Endothelial cell of umbilical vein (primary cell): ENCODE data around the gene DUSP5. TPM values are rescaled to one million over a fixed set of nuclear protein-coding genes. Genes with fewer than 3 reads are reported as not detected.
A peak's percentile ranks its signal among the peaks of the same experiment; 100 is the strongest.

Experiments used
- BruUV-seq: library from RNA; stranded (reverse); fragments of 400-500 nt; replicated peaks from 2 replicates; lab custom pipeline; 2021; lab: Mats Ljungman, UMichigan
- CTCF ChIA-PET: fragments of 300-600, 350-600 bp; sonication (Branson Sonifier 250); formaldehyde crosslinking; loops from one replicate; lab custom pipeline; 2021; ENCODE audit warnings: antibody characterized with exemption, inconsistent platforms; lab: Charles Lee
- POLR2A ChIA-PET: fragments of 300-600, 350-600 bp; sonication (Branson Sonifier 250); formaldehyde crosslinking; loops from one replicate; lab custom pipeline; 2021; ENCODE audit warnings: antibody characterized with exemption, inconsistent platforms; lab: Charles Lee
- DNase-seq: peaks from one replicate; pipeline ENCODE4 v3.0.0-alpha.2; 2011; ENCODE audit warnings: low read depth, low spot score
- FAIRE-seq: peaks from 2 replicates; lab custom pipeline; 2011; peaks lifted over from hg19 to GRCh38; lab: Jason Lieb, UNC
- H2AFZ ChIP-seq: 2 replicates; pipeline ENCODE4 v1.6.0; 2012; ENCODE audit warnings: low read depth, low read length, control low read depth, inconsistent platforms
- H3K27ac ChIP-seq: 2 replicates; pipeline ENCODE4 v1.5.1; 2011; ENCODE audit warnings: low read depth, mild to moderate bottlenecking, control low read depth, low read length, moderate library complexity; ENCODE audit not compliant: insufficient read depth
- H3K27me3 ChIP-seq, 2 experiments: 2 replicates each; pipeline versions ENCODE4 v1.6.0 to v1.6.1; 2011; ENCODE audit warnings: low read length in 2 of 2, mixed read lengths in 1 of 2; ENCODE audit not compliant: control insufficient read depth in 2 of 2, insufficient read depth in 2 of 2
- H3K36me3 ChIP-seq, 2 experiments: 2 replicates in 1 of 2; 3 replicates in 1 of 2; pipeline ENCODE4 v1.5.1; 2011; ENCODE audit warnings: low read length in 2 of 2, mild to moderate bottlenecking in 1 of 2, moderate library complexity in 1 of 2; ENCODE audit not compliant: control insufficient read depth in 2 of 2, insufficient read depth in 2 of 2; ENCODE audit errors: extremely low read depth in 1 of 2
- H3K4me1 ChIP-seq: 3 replicates; pipeline ENCODE4 v1.5.1; 2011; ENCODE audit warnings: mild to moderate bottlenecking, low read length; ENCODE audit not compliant: control insufficient read depth, insufficient read depth; ENCODE audit errors: extremely low read depth
- H3K4me2 ChIP-seq: 2 replicates; pipeline ENCODE4 v1.6.1; 2011; ENCODE audit warnings: low read length, control low read depth, mixed read lengths; ENCODE audit not compliant: insufficient read depth
- H3K4me3 ChIP-seq, 3 experiments: fragments of 200-600 bp in 1 of 3; sonication (generic), shearing (Covaris generic) in 1 of 3; replicated peaks in 1 of 3; 2 replicates each; pipeline ENCODE4 v1.5.1; 2011 to 2016; ENCODE audit warnings: control low read depth in 3 of 3, low read length in 3 of 3, mild to moderate bottlenecking in 2 of 3, inconsistent platforms in 1 of 3, low read depth in 1 of 3, moderate library complexity in 1 of 3; ENCODE audit not compliant: insufficient read depth in 1 of 3
- H3K79me2 ChIP-seq: 2 replicates; pipeline ENCODE4 v1.6.0; 2012; ENCODE audit warnings: low read length, inconsistent platforms; ENCODE audit not compliant: control insufficient read depth, insufficient read depth
- H3K9ac ChIP-seq: replicated peaks from 2 replicates; pipeline ENCODE3; 2011; ENCODE audit warnings: low read length, control low read depth; ENCODE audit not compliant: insufficient read depth; ENCODE audit errors: extremely low read depth
- H3K9me1 ChIP-seq: replicated peaks from 3 replicates; pipeline ENCODE4 v1.6.0; 2011; ENCODE audit warnings: mild to moderate bottlenecking, low read length; ENCODE audit not compliant: control insufficient read depth, insufficient read depth; ENCODE audit errors: extremely low read depth
- H3K9me3 ChIP-seq: replicated peaks from 2 replicates; pipeline ENCODE4 v1.5.1; 2012; ENCODE audit warnings: low read length, inconsistent platforms; ENCODE audit not compliant: control insufficient read depth, insufficient read depth
- H4K20me1 ChIP-seq: replicated peaks from 2 replicates; pipeline ENCODE3; 2011; ENCODE audit warnings: mild to moderate bottlenecking, low read length; ENCODE audit not compliant: control insufficient read depth, insufficient read depth; ENCODE audit errors: extremely low read depth
- CTCF ChIP-seq, 2 donors: IDR thresholded peaks; 1 replicate in 1 of 2; 2 replicates in 1 of 2; pipeline ENCODE4 v1.5.1; 2011; ENCODE audit warnings: low read length in 2 of 2, mild to moderate bottlenecking in 2 of 2, moderate library complexity in 2 of 2, control low read depth in 1 of 2, inconsistent platforms in 1 of 2, low read depth in 1 of 2; ENCODE audit not compliant: insufficient read depth in 1 of 2; ENCODE audit errors: extremely low read depth in 1 of 2
- FOS ChIP-seq: IDR thresholded peaks from 2 replicates; pipeline ENCODE4 v1.6.1; 2011; ENCODE audit warnings: mild to moderate bottlenecking, low read length, moderate library complexity, borderline replicate concordance; ENCODE audit not compliant: insufficient read depth
- GATA2 ChIP-seq: IDR thresholded peaks from 2 replicates; pipeline ENCODE4 v1.7.0; 2011; ENCODE audit warnings: low read depth, mild to moderate bottlenecking, moderate library complexity, mixed read lengths, low read length; ENCODE audit not compliant: insufficient read length, insufficient read depth
- POLR2AphosphoS5 ChIP-seq: IDR thresholded peaks from 2 replicates; pipeline ENCODE4 v1.6.1; 2012; ENCODE audit warnings: low read depth, mild to moderate bottlenecking, control low read depth, low read length, moderate library complexity; ENCODE audit not compliant: insufficient read depth
- dilution Hi-C: fragments of 300-500 bp; cut with MboI; formaldehyde crosslinking; loops from one replicate; pipeline ENCODE4 v1.15.0; 2019; ENCODE audit warnings: low sequenced_read_pairs; ENCODE audit not compliant: extremely low pct_ligation_motif_present
- intact Hi-C: fragments of 100-400 bp; cut with micrococcal nuclease; formaldehyde crosslinking; loops from one replicate; pipeline ENCODE4 v1.10.0; 2022
- polyA plus RNA-seq, 4 experiments: library from polyadenylated mRNA; depleted of rRNA in 3 of 4; stranded (reverse) in 3 of 4; unstranded in 1 of 4; fragments of >200 nt; gene quantifications; 2 replicates each; pipeline versions ENCODE4 v1.2.1 to v1.2.3, GENCODE V29; 2011 to 2012; ENCODE audit warnings: missing spikeins in 1 of 4
- total RNA-seq: library from RNA; stranded (reverse); gene quantifications from 2 replicates; pipeline ENCODE4 v1.2.3, GENCODE V29; 2021

Gene DUSP5
- total and polyA plus RNA-seq, 2 donors (not counting 3 experiments of a cell fraction or from before 2014, with no cell fraction given): 12.2 to 25.2 TPM

- TF ChIP-seq FOS (no peak), POLR2AphosphoS5 (no peak), GATA2 (peak; percentile 26), CTCF (IDR thresholded peaks at IDR 0.05; ENCODE audit: extremely low read depth in 1 of 2, insufficient read depth in 1 of 2, low read depth in 1 of 2, low read length in 2 of 2) (peak in 1 of 2 donors; percentile 7)
- intact Hi-C loops: loop anchor here (5.0 kb wide), 1 partner anchor 86 kb away; no protein-coding TSS in a partner anchor
- H3K27ac ChIP-seq: peak overlapping the region; percentile 92
- no peaks in the 10 kb centered on the region for H4K20me1 ChIP-seq
- H2AFZ ChIP-seq: no peak overlapping the region
- peak overlapping the region; percentile 96 for H3K9ac ChIP-seq
- H3K4me2 ChIP-seq: peak overlapping the region; percentile 91
- H3K36me3 ChIP-seq: no peaks in the 10 kb centered on the region
- H3K9me1 ChIP-seq: no peaks in the 10 kb centered on the region
- peaks cover 56% of the 10 kb centered on the region for H3K4me1 ChIP-seq
- peak; percentile 21 for FAIRE-seq
- no TSS peak for BruUV-seq
- peak overlapping the region; percentile 58 to 81 (median 77) for H3K4me3 ChIP-seq
- ChIA-PET CTCF (interaction anchor here (0.7 to 16.9 kb wide), 19 partner anchors 15 to 191 kb away, joined by 3 to 268 read pairs (median 6); no protein-coding TSS in a partner anchor), POLR2A (interaction anchor here (0.6 to 1.6 kb wide), 7 partner anchors 24 to 145 kb away, joined by 3 to 4 read pairs (median 3); no protein-coding TSS in a partner anchor)
- no peaks in the 10 kb centered on the region for H3K9me3 ChIP-seq
- DNase-seq: peak; percentile 57
- H3K79me2 ChIP-seq: peaks cover 64% of the 10 kb centered on the region
- dilution Hi-C loops: no loop called here
- no peaks in the 10 kb centered on the region for H3K27me3 ChIP-seq
These were observed 627 bp downstream of the DUSP5 start for GRCh38 chr10:110498087-110498981.
